A673 (cell line): ENCODE measurements around the gene FBXO38. TPM values are rescaled to one million over a fixed set of nuclear protein-coding genes. Genes with fewer than 3 reads are reported as not detected.

Source experiments
- BruUV-seq: library from RNA; stranded (reverse); fragments of 400-500 nt; replicated peaks from 2 replicates; lab custom pipeline; 2021; lab: Mats Ljungman, UMichigan
- CTCF ChIA-PET: fragments of 300-600 bp; sonication (Branson Sonifier 250); formaldehyde crosslinking; loops from one replicate; lab custom pipeline; 2022; ENCODE audit warnings: antibody characterized with exemption; lab: Charles Lee
- POLR2A ChIA-PET: fragments of 300-600 bp; sonication (Branson Sonifier 250); formaldehyde crosslinking; loops from one replicate; lab custom pipeline; 2022; ENCODE audit warnings: antibody characterized with exemption; ENCODE audit not compliant: low non-redundant PET; lab: Charles Lee
- DNase-seq: peaks from one replicate; pipeline ENCODE4 v3.0.0-alpha.2; 2015; ENCODE audit warnings: low spot score
- H3K27ac ChIP-seq: fragments of 200-600 bp; sonication (generic); 2 replicates; pipeline ENCODE4 v1.5.1; 2016; ENCODE audit warnings: mixed run types, low read depth, mild to moderate bottlenecking, mixed read lengths, antibody characterized with exemption, low read length; ENCODE audit not compliant: poor library complexity, severe bottlenecking
- H3K27me3 ChIP-seq: fragments of 200-600 bp; sonication (generic); replicated peaks from 2 replicates; pipeline ENCODE4 v1.6.1; 2017; ENCODE audit warnings: mixed run types, low read depth, mild to moderate bottlenecking, mixed read lengths, antibody characterized with exemption, low read length; ENCODE audit not compliant: insufficient read depth, poor library complexity
- H3K36me3 ChIP-seq: fragments of 200-600 bp; sonication (generic); 2 replicates; pipeline ENCODE4 v1.6.1; 2016; ENCODE audit warnings: mixed run types, mild to moderate bottlenecking, mixed read lengths, antibody characterized with exemption, low read length; ENCODE audit not compliant: insufficient read depth, poor library complexity, severe bottlenecking
- H3K4me1 ChIP-seq: fragments of 200-600 bp; sonication (generic); 2 replicates; pipeline ENCODE4 v1.6.1; 2017; ENCODE audit warnings: mixed run types, mild to moderate bottlenecking, mixed read lengths, antibody characterized with exemption, low read length; ENCODE audit not compliant: insufficient read depth, poor library complexity, severe bottlenecking
- H3K4me3 ChIP-seq: fragments of 200-600 bp; sonication (generic); 2 replicates; pipeline ENCODE4 v1.5.1; 2016; ENCODE audit warnings: low read depth, mixed run types, mild to moderate bottlenecking, mixed read lengths, low read length; ENCODE audit not compliant: poor library complexity, severe bottlenecking
- H3K9me3 ChIP-seq: fragments of 200-600 bp; sonication (generic); 2 replicates; pipeline ENCODE4 v1.6.1; 2016; ENCODE audit warnings: mixed run types, low read depth, mild to moderate bottlenecking, mixed read lengths, antibody characterized with exemption, low read length; ENCODE audit not compliant: poor library complexity, severe bottlenecking
- CTCF ChIP-seq: fragments of 300-800, 200-600 bp; sonication (generic); conservative IDR thresholded peaks from 2 replicates; pipeline ENCODE4 v1.5.1; 2017; ENCODE audit warnings: low read depth, mild to moderate bottlenecking, antibody characterized with exemption, low read length, moderate library complexity, mixed read lengths
- EZH2 ChIP-seq: fragments of 200-600 bp; sonication (generic); IDR thresholded peaks from 2 replicates; pipeline ENCODE4 v1.6.1; 2017; ENCODE audit warnings: borderline replicate concordance, low read depth, mild to moderate bottlenecking, mixed read lengths, antibody characterized with exemption, low read length; ENCODE audit not compliant: poor library complexity, severe bottlenecking
- intact Hi-C: fragments of 100-400 bp; cut with micrococcal nuclease; formaldehyde crosslinking; loops from one replicate; pipeline ENCODE4 v1.10.0; 2022; ENCODE audit not compliant: unreplicated experiment
- total RNA-seq: library from RNA; stranded (reverse); gene quantifications from 2 replicates; pipeline ENCODE4 v1.2.3, GENCODE V29; 2021

FBXO38 gene
- total RNA-seq, 1 experiment from 2014 or later = 36.7 TPM

DNA sequence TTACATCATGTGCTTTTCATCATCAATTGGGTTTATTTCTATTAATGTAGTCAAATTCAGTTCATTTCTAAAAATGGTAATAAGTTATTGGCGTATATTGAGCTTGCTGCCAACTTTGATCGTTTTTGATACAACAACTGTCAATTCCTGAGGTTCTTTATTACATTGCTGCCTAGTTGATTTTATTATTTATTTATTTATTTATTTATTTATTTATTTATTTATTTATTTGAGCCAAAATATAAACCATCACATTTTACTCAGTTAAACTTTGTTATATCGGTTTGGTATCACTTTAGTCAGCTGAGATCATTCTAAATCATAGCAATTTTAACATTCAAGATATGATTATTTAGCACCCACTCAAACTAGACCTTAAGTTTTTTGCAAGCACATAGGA, 100.0 kb downstream of the FBXO38 start:
- intact Hi-C loops = loop anchor here (5.0 to 10.0 kb wide), 2 partner anchors 191 to 529 kb away; no protein-coding TSS in a partner anchor
- DNase-seq = no peak
- ChIA-PET CTCF (interaction anchor here (0.6 kb wide), 1 partner anchor 20 kb away, joined by 8 read pairs; no protein-coding TSS in a partner anchor), POLR2A (no interaction called here)
- H3K36me3 ChIP-seq = no peaks in the 10 kb centered on the region
- no peaks in the 10 kb centered on the region for H3K9me3 ChIP-seq
- no TSS peak for BruUV-seq
- H3K27ac ChIP-seq = no peak overlapping the region
- H3K4me1 ChIP-seq = no peaks in the 10 kb centered on the region
- H3K27me3 ChIP-seq = peaks cover 74% of the 10 kb centered on the region
- TF ChIP-seq CTCF (no peak), EZH2 (no peak)
- no peak overlapping the region for H3K4me3 ChIP-seq

- peaks cover 74% of the 10 kb centered on the region for H3K27me3 ChIP-seq
- intact Hi-C loops = loop anchor here (5.0 to 10.0 kb wide), 2 partner anchors 192 to 530 kb away; no protein-coding TSS in a partner anchor
- ChIA-PET CTCF (no interaction called here), POLR2A (no interaction called here)
- no peaks in the 10 kb centered on the region for H3K4me1 ChIP-seq
- H3K27ac ChIP-seq = no peak overlapping the region
- no peaks in the 10 kb centered on the region for H3K9me3 ChIP-seq
- H3K36me3 ChIP-seq = no peaks in the 10 kb centered on the region
- no peak for TF ChIP-seq EZH2
- TF ChIP-seq CTCF = no peak
- H3K4me3 ChIP-seq = no peak overlapping the region
- no peak for DNase-seq
- no TSS peak for BruUV-seq
These were observed 100.9 kb downstream of the FBXO38 start for GRCh38 chr5:148484651-148485050.

GRCh38 chr5:148486456-148486855, 102.7 kb downstream of the FBXO38 start:
- Histone ChIP-seq H3K36me3 (no peaks in the 10 kb centered on the region), H3K4me3 (no peak overlapping the region), H3K27ac (no peak overlapping the region), H3K9me3 (no peaks in the 10 kb centered on the region), H3K27me3 (peaks cover 76% of the 10 kb centered on the region), H3K4me1 (no peaks in the 10 kb centered on the region)
- intact Hi-C loops = loop anchor here (10.0 kb wide), 1 partner anchor 532 kb away; no protein-coding TSS in a partner anchor
- TF ChIP-seq CTCF = no peak
- no peak for TF ChIP-seq EZH2
- POLR2A ChIA-PET = no interaction called here
- CTCF ChIA-PET = no interaction called here
- no peak for DNase-seq
- BruUV-seq = no TSS peak
